HG03108 (cell line): Measurements from ENCODE around the gene TIMM44.
"Not testable (repeated sequence)": the region's sequence is repeated elsewhere in the genome, so short reads cannot be mapped to it uniquely, and the experiment has no call there.

Experiments used
- ATAC-seq: cut with Tn5 transposase; IDR thresholded peaks from one replicate; pipeline ENCODE4 v1.9.1; 2021; ENCODE audit warnings: moderate library complexity; ENCODE audit not compliant: unreplicated experiment

TIMM44 gene

GRCh38 chr19:7977021-7977722 is 33.7 kb upstream of the TIMM44 start:
- ATAC-seq: no peak

GRCh38 chr19:7976461-7976860 is 33.0 kb upstream of the TIMM44 start:
- ATAC-seq: no peak

DNA sequence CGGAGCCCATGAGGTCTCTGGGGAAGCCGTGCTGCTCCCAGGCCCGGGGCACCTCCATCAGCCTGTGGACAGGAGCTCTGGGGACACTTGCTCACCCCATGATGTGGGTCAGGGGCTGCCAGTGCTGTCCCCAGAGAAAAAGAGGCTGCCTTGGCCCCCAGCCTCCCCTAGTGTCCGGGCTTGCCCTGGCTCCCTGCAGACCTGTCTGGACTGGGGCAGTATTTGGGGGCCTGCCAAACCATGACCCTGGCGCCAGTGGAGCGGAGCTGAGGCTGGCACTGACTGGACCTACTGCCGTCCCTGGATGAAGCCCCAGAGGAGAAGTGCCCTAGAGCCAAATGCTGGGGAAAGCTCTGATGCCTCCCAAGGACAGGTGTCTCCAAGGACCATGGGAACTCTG is 31.6 kb upstream of the TIMM44 start:
- ATAC-seq: no peak

- ATAC-seq: no peak
Measured at GRCh38 chr19:7973883-7974282, 30.4 kb upstream of the TIMM44 start.

DNA sequence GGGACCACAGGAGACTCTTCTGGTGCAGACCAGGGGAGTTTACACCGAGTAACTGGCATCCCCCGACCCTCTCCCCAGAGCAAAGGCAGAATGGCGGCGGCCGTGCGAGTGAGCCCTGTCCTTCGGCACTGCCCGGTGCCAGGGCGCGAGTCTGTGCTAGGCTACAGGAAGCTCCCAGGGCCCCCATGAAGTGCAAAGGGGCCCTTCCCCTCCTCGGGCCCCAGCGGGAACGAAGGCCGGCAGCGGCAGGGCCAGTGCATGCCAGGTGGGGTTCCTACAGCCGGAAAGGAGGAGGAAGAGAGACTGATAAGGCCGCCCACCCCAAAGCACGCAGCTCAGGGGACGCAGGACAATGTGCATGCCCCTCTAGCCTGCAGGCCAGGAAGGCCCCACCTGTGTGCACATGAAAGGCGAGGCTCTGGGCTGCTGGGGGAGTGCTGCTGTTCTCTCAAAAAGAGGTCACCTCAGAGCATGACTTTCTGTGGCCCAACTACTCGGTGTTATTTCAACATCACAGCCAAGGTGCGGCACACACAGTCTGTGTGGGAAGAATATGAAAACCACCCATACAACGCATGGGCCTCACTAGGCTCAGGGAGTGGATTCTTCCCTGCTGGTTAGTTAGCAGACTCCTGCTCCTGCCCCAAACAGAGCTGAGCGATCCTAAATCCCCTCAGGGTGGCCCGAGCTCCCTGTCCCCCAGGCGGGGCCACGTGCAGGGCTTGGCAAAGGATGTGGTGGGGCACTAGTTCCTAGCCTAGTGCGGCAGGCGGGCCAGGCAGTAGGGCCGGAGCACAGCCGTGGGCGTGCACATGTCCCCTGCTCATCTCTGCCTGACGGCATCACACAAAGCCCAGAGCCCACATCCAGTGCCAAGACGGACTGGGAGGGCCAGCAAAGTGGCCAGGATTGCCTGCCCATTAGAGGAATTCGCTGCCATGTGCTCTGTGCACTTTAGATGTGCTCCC is 28.4 kb upstream of the TIMM44 start:
- no peak for ATAC-seq

- no peak for ATAC-seq
Measured at GRCh38 chr19:7970716-7971448, 27.4 kb upstream of the TIMM44 start.

DNA sequence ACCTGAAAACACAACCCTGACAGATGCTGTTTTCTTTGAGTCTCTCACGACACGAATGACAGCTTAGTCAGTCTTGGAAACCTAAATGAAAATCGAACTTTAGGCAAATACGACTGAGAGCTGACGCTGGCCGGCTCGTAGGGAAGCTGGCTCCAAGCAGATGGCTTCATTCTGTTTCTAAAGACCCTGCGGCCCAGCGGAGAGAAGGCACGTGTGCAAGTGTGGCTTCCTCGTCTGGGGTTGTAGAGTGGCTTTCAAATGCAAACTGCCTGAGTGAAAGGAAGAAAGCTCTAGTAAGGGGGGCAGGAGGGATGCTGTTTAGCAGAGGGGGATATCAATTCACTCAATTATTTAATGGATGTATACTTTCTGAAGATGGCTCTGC is 26.1 kb upstream of the TIMM44 start:
- ATAC-seq: no peak

DNA sequence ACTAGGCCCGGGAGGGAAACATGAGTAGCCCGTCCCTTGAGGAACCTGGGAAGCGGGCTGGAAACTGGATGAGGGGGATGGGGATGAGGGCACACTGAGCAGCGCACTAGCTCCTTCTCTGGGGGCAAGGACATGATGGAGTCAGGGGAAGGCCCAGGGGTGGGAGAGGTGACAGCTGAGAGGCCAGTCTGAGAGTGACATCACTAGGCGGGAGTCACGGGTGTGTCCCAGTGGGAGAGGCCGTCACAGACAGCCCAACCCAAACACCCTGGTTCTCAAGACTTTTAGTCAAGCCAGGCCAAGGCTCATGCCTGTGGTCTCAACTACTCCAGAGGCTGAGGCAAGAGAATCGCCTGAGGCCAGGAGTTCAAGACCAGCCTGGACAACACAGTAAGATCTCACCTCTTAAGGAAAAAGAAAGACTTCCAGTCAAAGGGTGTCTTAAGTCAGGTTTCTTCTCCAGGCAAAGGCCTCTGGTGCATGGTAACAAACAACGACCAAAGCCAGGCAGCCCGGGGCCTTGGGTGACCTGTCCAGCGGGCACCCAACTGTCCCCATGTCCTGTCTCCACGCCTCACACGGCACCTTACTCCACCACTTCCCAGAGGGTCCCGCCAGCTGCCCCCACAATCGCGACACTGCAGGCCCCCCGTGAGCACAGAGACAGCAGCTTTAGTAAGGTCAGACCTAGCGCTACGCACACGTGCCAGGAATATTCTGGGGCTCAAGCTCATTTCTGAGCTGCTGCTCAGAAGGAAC is 25.5 kb upstream of the TIMM44 start:
- no peak for ATAC-seq

DNA sequence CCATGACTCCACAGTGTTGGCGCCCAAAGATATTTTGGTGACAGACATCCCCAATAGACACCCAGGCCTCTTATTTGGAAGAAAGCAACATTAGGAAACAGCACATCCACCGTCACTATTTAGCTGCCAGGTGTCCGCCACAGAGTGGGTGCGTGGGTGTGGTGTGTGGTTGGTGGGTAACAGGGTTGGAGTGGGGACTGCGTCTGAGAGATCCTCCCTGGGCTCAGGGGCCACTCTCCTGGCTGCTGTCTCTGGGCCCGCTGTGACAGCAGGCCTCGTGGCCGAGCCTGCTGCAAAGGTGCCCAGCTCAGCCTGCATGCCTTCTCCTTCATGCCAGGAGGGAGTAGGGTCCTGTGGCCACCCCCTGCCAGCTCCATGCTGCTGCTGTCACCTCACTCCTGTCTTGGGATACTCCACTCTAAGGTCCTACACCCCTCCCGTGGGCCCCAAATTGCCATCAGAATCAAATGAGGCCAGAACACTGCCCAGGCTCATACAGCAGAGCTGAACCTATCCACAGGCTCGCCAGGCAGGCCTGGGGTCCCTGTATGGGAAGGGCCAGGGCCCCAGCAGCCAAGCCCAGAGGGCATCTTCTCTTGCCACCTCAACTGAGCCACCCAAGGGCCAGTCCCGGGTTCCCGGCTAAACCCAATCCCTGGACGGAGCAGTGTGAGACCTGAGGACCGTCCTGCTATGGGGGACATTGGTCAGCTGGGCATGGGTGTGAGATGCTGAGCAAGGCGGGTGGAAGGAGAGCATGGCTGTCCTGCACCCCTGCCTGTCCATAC is 24.7 kb upstream of the TIMM44 start:
- ATAC-seq: no peak

DNA sequence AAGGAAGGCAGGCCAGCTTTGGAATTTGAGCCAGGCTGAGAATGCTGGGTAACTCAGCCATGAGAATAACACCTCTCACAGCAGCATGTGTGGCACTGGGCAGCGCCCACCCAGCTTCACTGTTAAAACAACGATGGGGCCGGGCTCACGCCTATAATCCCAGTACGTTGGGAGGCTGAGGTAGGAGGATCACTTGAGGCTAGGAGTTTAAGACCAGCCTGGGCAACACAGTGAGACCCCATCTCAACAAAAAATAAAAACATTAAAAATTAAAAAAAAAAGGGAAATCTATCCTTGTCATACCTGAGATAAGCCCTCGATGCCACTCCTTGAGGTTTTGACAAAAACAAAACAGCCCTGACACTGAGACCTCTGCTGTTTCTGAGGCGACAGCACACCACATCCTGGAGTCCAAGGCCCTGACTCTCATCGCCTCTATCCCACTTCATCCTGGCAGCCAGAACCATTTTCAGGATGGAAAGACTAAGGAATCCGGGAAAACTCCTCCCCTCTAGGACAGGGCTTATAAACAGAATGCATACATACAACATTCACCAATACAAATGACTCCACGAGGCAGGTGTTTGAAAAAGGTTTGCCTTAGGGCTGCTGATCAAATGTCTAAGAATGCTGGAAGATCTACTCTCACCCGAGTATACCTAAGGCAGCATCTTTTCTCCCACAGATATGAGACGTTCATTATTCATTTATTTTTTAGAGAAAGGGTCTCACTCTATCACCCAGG is 22.6 kb upstream of the TIMM44 start:
- no peak for ATAC-seq

DNA sequence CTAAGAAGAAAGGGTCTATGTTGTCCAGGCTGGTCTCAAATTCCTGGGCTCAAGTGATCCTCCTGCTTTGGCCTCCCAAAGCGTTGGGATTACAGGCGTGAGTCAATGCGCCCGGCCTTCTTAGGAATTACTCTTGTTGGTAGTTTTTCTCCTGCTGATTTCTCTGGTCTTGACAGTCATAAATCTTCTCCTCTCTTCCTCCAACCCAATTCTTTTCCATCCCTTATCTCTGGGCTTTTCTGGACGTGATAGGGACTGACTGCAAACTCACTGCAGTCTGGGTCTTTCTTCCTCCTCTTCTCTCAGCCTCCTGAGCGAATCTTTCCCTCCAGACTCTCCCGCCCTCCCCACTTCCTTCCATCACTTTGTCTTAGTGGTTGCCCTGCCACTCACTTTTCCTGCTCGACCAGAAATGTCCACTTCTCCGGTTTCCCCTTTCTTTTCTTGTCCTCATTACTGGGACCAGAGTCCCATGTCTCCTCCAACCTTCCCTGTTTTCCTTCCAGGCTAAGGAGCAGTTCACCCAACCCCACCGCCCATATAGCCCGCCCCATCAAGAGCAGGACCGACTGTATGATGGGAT is 21.9 kb upstream of the TIMM44 start:
- no peak for ATAC-seq

- ATAC-seq: no peak
Measured at GRCh38 chr19:7963566-7963965, 20.1 kb upstream of the TIMM44 start.

GRCh38 chr19:7962644-7963268 is 19.3 kb upstream of the TIMM44 start:
- ATAC-seq: no peak

GRCh38 chr19:7961920-7962626 is 18.6 kb upstream of the TIMM44 start:
- no peak for ATAC-seq

DNA sequence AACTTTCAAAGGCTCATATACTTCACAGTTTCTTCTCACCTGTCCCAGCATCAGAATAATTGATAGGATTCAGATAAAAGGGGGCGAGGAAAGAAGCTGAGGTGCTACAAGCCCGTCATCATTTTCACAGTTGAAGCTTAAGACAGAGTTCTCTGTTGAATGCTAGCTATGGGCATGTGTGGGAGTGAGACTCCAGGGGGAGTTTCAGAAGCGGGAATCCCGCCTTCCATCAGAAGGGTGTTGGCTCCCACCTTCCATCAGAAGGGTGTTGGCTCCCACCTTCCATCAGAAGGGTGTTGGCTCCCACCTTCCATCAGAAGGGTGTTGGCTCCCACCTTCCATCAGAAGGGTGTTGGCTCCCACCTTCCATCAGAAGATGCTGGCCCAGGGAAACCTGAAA is 17.6 kb upstream of the TIMM44 start:
- not testable (repeated sequence) for ATAC-seq

GRCh38 chr19:7959211-7959610 is 15.7 kb upstream of the TIMM44 start:
- ATAC-seq: no peak

DNA sequence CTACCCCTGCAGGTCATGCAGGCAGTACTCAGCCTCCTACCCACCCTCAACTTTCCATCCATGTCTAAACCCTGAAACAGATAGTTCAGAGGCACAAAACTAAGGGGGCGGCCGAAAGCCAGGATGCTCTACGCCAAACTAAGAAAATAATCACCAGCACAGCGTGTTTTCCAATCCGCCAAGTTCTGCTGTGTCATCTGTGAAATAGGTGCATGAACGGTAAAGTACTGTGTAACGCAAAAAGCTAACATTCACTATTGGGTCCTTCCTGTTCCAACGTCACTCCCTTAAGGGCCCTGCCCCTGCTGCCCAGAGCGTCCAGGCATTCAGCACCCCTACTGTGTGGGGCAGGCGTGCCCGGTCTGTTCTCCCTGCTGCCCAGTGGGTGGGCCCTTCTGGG is 12.2 kb upstream of the TIMM44 start:
- no peak for ATAC-seq

- ATAC-seq: no peak
Measured at GRCh38 chr19:7953576-7953975, 10.1 kb upstream of the TIMM44 start.
